Measurements from ENCODE around the gene CREB5. TPM values are rescaled to one million over a fixed set of nuclear protein-coding genes. Genes with fewer than 3 reads are reported as not detected.

The CREB5 gene
- total RNA-seq, 1 donor from 2014 or later: 0.80 TPM

- POLR2A ChIA-PET: no interaction called here
- H3K27me3 Mint-ChIP-seq: no peaks in the 10 kb centered on the region
- TF ChIP-seq, protein P1, sequence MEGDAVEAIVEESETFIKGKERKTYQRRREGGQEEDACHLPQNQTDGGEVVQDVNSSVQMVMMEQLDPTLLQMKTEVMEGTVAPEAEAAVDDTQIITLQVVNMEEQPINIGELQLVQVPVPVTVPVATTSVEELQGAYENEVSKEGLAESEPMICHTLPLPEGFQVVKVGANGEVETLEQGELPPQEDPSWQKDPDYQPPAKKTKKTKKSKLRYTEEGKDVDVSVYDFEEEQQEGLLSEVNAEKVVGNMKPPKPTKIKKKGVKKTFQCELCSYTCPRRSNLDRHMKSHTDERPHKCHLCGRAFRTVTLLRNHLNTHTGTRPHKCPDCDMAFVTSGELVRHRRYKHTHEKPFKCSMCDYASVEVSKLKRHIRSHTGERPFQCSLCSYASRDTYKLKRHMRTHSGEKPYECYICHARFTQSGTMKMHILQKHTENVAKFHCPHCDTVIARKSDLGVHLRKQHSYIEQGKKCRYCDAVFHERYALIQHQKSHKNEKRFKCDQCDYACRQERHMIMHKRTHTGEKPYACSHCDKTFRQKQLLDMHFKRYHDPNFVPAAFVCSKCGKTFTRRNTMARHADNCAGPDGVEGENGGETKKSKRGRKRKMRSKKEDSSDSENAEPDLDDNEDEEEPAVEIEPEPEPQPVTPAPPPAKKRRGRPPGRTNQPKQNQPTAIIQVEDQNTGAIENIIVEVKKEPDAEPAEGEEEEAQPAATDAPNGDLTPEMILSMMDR (IDR thresholded peaks at IDR 0.05): no peak
- H3K9me3 Mint-ChIP-seq: peaks cover 7% of the 10 kb centered on the region
- H3K4me1 Mint-ChIP-seq: no peaks in the 10 kb centered on the region
- H3K36me3 Mint-ChIP-seq (ENCODE audit: low read depth): no peaks in the 10 kb centered on the region
- no peak overlapping the region for H3K4me3 Mint-ChIP-seq
- intact Hi-C loops (cut with micrococcal nuclease): no loop called here
- DNase-seq: no peak
- no peak overlapping the region for H3K27ac Mint-ChIP-seq
- CTCF ChIA-PET: no interaction called here
- ATAC-seq (ENCODE audit: low read depth): no peak
Observed at GRCh38 chr7:28599411-28599810, 187.1 kb downstream of the CREB5 start.

DNA sequence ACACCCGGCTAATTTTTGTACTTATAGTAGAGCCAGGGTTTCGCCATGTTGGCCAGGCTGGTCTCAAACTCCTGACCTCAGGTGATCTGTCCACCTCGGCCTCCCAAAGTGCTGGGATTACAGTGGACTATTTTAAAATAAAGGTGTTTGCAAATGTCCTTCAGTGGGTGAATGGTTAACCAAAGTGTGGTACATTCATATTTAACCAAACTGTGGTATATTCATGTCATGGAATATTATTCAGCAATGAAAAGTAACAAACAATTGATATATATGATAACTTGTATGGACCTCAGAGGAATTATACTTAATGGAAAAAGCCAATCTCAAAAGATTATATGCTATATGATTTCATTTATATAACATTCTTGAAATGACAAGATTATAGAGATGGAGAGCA lies 190.0 kb downstream of the CREB5 start:
- CTCF ChIA-PET: no interaction called here
- ATAC-seq (ENCODE audit: low read depth): no peak
- H3K36me3 Mint-ChIP-seq (ENCODE audit: low read depth): no peaks in the 10 kb centered on the region

DNA sequence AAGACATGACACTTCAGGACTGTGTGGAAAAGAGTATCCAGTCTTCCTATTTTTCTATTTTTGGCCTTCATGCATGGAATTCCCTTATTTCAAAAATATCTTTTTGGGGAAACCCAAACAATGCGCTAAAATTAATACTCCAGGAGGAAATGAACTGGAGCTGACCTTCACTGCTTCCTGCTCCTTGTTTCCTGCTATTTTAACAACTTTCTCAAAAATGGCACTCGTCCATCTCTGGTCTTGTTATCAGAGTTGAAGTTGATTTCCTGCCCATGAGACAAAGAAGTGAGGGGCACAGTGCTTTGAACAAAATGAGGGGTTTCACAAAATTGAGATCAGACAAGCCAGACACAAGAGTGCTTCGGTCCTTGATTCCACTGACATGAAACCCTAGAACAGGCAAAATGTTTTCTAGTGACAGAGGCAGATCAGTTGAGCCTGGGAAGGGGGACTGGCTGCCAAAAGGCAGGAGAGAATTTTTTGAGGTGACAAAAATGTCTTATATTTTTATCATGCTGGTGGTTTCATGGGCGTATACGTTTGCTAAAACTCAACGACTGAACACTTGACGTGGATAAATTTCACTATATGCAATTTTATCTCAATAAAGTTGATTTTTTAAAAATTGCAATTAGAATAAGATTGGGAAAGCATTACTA lies 193.2 kb downstream of the CREB5 start:
- H3K4me3 Mint-ChIP-seq: no peak overlapping the region

More for the DNA sequence above, 190.0 kb downstream of the CREB5 start:
- Mint-ChIP-seq H3K4me3 (no peak overlapping the region), H3K4me1 (no peaks in the 10 kb centered on the region), H3K27me3 (peaks cover 2% of the 10 kb centered on the region), H3K9me3 (peaks cover 7% of the 10 kb centered on the region), H3K27ac (no peak overlapping the region)
- POLR2A ChIA-PET: no interaction called here
- intact Hi-C loops (cut with micrococcal nuclease): no loop called here
- TF ChIP-seq, protein P1 (IDR thresholded peaks at IDR 0.05): no peak
- DNase-seq: no peak

DNA sequence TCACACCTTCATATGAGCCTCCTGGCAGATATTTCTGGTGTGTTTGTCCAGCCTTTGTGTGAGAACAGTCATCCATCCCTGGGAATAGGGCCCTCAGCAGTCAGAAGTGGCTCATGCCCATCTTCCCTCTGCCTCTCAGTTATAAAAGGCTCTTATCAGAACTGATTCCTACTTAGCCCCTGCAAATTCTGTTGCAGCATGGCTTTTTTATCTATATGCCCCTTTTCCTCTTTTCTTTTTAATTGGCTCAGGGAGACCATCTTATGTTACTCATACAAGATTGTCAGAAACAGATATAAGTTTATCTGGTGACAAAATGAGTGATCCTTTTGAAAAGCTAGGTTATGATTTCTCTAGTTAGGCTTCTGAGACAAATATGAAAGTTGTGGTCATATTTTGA lies 194.1 kb downstream of the CREB5 start:
- intact Hi-C loops (cut with micrococcal nuclease): no loop called here
- TF ChIP-seq, protein P1 (IDR thresholded peaks at IDR 0.05): no peak
- Mint-ChIP-seq H3K27me3 (peaks cover 2% of the 10 kb centered on the region), H3K4me1 (no peaks in the 10 kb centered on the region), H3K36me3 (ENCODE audit: low read depth) (no peaks in the 10 kb centered on the region), H3K4me3 (no peak overlapping the region), H3K27ac (no peak overlapping the region), H3K9me3 (peaks cover 3% of the 10 kb centered on the region)
- ChIA-PET CTCF (no interaction called here), POLR2A (no interaction called here)
- ATAC-seq (ENCODE audit: low read depth) (no peak), DNase-seq (no peak)

More for the DNA sequence above, 193.2 kb downstream of the CREB5 start:
- intact Hi-C loops (cut with micrococcal nuclease): no loop called here
- Mint-ChIP-seq H3K27me3 (peaks cover 2% of the 10 kb centered on the region), H3K4me1 (no peaks in the 10 kb centered on the region), H3K36me3 (ENCODE audit: low read depth) (no peaks in the 10 kb centered on the region), H3K9me3 (peaks cover 3% of the 10 kb centered on the region), H3K27ac (no peak overlapping the region)
- TF ChIP-seq, protein P1 (IDR thresholded peaks at IDR 0.05): no peak
- DNase-seq: no peak
- CTCF ChIA-PET: no interaction called here
- ATAC-seq (ENCODE audit: low read depth): no peak
- POLR2A ChIA-PET: no interaction called here

GRCh38 chr7:28607855-28608193 lies 195.5 kb downstream of the CREB5 start:
- CTCF ChIA-PET: no interaction called here
- H3K4me1 Mint-ChIP-seq: no peaks in the 10 kb centered on the region
- POLR2A ChIA-PET: interaction anchor here (0.6 kb wide), 1 partner anchor 199 kb away, joined by 3 read pairs; no protein-coding TSS in a partner anchor
- no peak overlapping the region for H3K27ac Mint-ChIP-seq
- TF ChIP-seq, protein P1 (IDR thresholded peaks at IDR 0.05): no peak
- ATAC-seq (ENCODE audit: low read depth): no peak
- no peak for DNase-seq
- H3K9me3 Mint-ChIP-seq: no peaks in the 10 kb centered on the region
- H3K36me3 Mint-ChIP-seq (ENCODE audit: low read depth): no peaks in the 10 kb centered on the region
- no peak overlapping the region for H3K4me3 Mint-ChIP-seq
- intact Hi-C loops (cut with micrococcal nuclease): no loop called here
- H3K27me3 Mint-ChIP-seq: peaks cover 2% of the 10 kb centered on the region
